HepG2 (cell line): ENCODE data around the gene GRK3.

Source experiments
- ATF1 ChIP-seq: IDR thresholded peaks from 2 replicates; pipeline ENCODE4 v1.6.1; 2016; ENCODE audit warnings: mild to moderate bottlenecking, control low read depth
- E2F1 ChIP-seq: sonication (generic); formaldehyde crosslinking; IDR thresholded peaks from 2 replicates; pipeline ENCODE4 v1.5.0; 2020; ENCODE audit warnings: missing genetic modification reagents
- RAD21 ChIP-seq: fragments of 450-650 bp; formaldehyde crosslinking; IDR thresholded peaks from 2 replicates; pipeline ENCODE4 v1.5.0; 2020; ENCODE audit warnings: mild to moderate bottlenecking
- ZZZ3 ChIP-seq: sonication (generic); formaldehyde crosslinking; IDR thresholded peaks from 2 replicates; pipeline ENCODE4 v1.4.0; 2020; ENCODE audit warnings: missing genetic modification reagents, mild to moderate bottlenecking, borderline replicate concordance

DNA sequence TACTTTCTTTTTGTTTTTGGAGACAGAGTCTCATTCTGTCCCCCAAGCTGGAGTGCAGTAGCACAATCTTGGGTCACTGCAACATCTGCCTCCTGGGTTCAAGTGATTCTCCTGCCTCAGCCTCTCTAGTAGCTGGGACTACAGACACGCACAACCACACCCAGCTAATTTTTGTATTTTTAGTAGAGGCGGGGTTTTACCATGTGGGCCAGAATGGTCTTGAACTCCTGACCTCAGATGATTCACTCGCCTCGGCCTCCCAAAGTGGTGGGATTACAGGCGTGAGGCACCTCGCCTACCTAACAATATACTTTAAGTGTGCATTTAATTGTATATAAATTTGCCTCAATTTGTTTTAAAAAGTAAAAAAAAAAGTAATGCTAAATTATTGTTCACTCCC lies 38.4 kb downstream of the GRK3 start:
- TF ChIP-seq ATF1 (no peak), ZZZ3 (CRISPR knock-in tag) (no peak), RAD21 (CRISPR knock-in tag) (no peak), E2F1 (CRISPR knock-in tag) (no peak)
